Measurements from ENCODE around the gene TMEM18.

- no peak for TF ChIP-seq CTCF (IDR thresholded peaks at IDR 0.05)
- TF ChIP-seq POLR2AphosphoS5 (IDR thresholded peaks at IDR 0.05): no peak
Measured at GRCh38 chr2:644871-645270, 32.3 kb downstream of the TMEM18 start.
